SU-DHL-6 (cell line): Measurements from ENCODE around the gene EPHA3.

Experiments
- H2AFZ ChIP-seq: fragments of 200-600 bp; sonication (generic); 2 replicates; pipeline ENCODE4 v1.6.1; 2014; ENCODE audit warnings: low read depth, mild to moderate bottlenecking, moderate library complexity, mixed read lengths, antibody characterized with exemption, low read length; ENCODE audit not compliant: severe bottlenecking
- H3F3A ChIP-seq: fragments of 200-600 bp; shearing (Covaris generic); 2 replicates; pipeline ENCODE4 v1.6.0; 2016; ENCODE audit warnings: antibody characterized with exemption, mild to moderate bottlenecking; ENCODE audit not compliant: insufficient read depth
- H3K27ac ChIP-seq: fragments of 200-600 bp; sonication (generic); 2 replicates; pipeline ENCODE4 v1.5.1; 2016; ENCODE audit warnings: low read depth, mild to moderate bottlenecking, low read length, moderate library complexity, mixed read lengths
- H3K27me3 ChIP-seq: fragments of 200-600 bp; sonication (generic), shearing (Covaris generic); 2 replicates; pipeline ENCODE4 v1.6.0; 2014; ENCODE audit warnings: mild to moderate bottlenecking, low read length
- H3K36me3 ChIP-seq: fragments of 200-600 bp; sonication (generic); 2 replicates; pipeline ENCODE4 v1.6.1; 2014; ENCODE audit warnings: mild to moderate bottlenecking, low read length, mixed read lengths
- H3K4me2 ChIP-seq: fragments of 300-600, 200-600 bp; shearing (Covaris generic), sonication (generic); 2 replicates; pipeline ENCODE4 v1.6.0; 2014; ENCODE audit warnings: low read length, low read depth, mild to moderate bottlenecking; ENCODE audit not compliant: poor library complexity, severe bottlenecking
- H3K4me3 ChIP-seq: fragments of 200-600 bp; sonication (generic); 2 replicates; pipeline ENCODE4 v1.5.1; 2014; ENCODE audit warnings: antibody characterized with exemption, low read length, mild to moderate bottlenecking, mixed read lengths; ENCODE audit not compliant: insufficient read depth, poor library complexity, severe bottlenecking
- H3K79me2 ChIP-seq: fragments of 200-600 bp; sonication (generic); 2 replicates; pipeline ENCODE4 v1.6.1; 2014; ENCODE audit warnings: mild to moderate bottlenecking, low read length, moderate library complexity; ENCODE audit not compliant: insufficient read depth
- H3K9ac ChIP-seq: fragments of 200-600 bp; sonication (generic); 2 replicates; pipeline ENCODE4 v1.7.0; 2014; ENCODE audit warnings: mild to moderate bottlenecking, low read length
- H3K9me2 ChIP-seq: fragments of 200-600 bp; sonication (generic); replicated peaks from 2 replicates; pipeline ENCODE4 v1.6.1; 2014; ENCODE audit warnings: low read length; ENCODE audit not compliant: insufficient read depth
- H3K9me3 ChIP-seq: fragments of 200-600 bp; sonication (generic); 2 replicates; pipeline ENCODE4 v1.6.1; 2014; ENCODE audit warnings: low read length, mixed read lengths; ENCODE audit not compliant: insufficient read depth
- H4K20me1 ChIP-seq: fragments of 200-600 bp; sonication (generic); 2 replicates; pipeline ENCODE4 v1.6.1; 2014; ENCODE audit warnings: low read depth, mild to moderate bottlenecking, antibody characterized with exemption, low read length, moderate library complexity, mixed read lengths
- EZH2phosphoT487 ChIP-seq: fragments of 200-600 bp; sonication (generic), shearing (Covaris generic); conservative IDR thresholded peaks from 2 replicates; pipeline ENCODE4 v1.6.1; 2018; ENCODE audit warnings: mild to moderate bottlenecking, antibody characterized with exemption, low read length, moderate library complexity, mixed read lengths
- TF ChIP-seq, protein P1 (sequence below): fragments of 200-600 bp; sonication (generic); IDR thresholded peaks from one replicate; pipeline ENCODE4 v1.5.1; 2017; ENCODE audit warnings: antibody characterized with exemption, mild to moderate bottlenecking, low read length, moderate library complexity; ENCODE audit not compliant: insufficient read depth, poor library complexity, severe bottlenecking

Gene EPHA3

DNA sequence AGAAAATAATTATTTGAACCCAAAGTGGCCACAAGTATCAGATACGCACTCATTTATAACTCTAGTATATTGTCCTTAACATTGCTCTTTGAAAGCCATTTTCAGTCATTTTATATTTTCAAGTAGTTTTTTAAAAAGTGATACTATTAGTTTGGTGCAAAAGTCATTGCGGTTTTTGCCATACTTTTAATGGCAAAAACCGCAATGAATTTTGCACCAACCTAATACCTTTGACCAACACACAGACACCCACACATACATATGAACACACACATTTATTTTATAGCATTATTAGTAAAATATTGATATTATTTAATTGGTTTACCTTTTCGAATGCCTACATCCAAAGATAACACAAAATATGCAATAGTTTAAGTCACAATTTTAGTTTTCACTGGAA lies 154.3 kb downstream of the EPHA3 start:
- H2AFZ ChIP-seq, result no peak overlapping the region
- TF ChIP-seq, protein P1, sequence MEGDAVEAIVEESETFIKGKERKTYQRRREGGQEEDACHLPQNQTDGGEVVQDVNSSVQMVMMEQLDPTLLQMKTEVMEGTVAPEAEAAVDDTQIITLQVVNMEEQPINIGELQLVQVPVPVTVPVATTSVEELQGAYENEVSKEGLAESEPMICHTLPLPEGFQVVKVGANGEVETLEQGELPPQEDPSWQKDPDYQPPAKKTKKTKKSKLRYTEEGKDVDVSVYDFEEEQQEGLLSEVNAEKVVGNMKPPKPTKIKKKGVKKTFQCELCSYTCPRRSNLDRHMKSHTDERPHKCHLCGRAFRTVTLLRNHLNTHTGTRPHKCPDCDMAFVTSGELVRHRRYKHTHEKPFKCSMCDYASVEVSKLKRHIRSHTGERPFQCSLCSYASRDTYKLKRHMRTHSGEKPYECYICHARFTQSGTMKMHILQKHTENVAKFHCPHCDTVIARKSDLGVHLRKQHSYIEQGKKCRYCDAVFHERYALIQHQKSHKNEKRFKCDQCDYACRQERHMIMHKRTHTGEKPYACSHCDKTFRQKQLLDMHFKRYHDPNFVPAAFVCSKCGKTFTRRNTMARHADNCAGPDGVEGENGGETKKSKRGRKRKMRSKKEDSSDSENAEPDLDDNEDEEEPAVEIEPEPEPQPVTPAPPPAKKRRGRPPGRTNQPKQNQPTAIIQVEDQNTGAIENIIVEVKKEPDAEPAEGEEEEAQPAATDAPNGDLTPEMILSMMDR, result no peak
- TF ChIP-seq EZH2phosphoT487, result no peak
- no peak overlapping the region for H3K4me3 ChIP-seq
- H4K20me1 ChIP-seq, result no peaks in the 10 kb centered on the region
- no peak overlapping the region for H3K27ac ChIP-seq
- no peak overlapping the region for H3K9ac ChIP-seq
- no peaks in the 10 kb centered on the region for H3F3A ChIP-seq
- no peak overlapping the region for H3K4me2 ChIP-seq
- no peaks in the 10 kb centered on the region for H3K36me3 ChIP-seq
- H3K27me3 ChIP-seq, result no peaks in the 10 kb centered on the region
- H3K9me2 ChIP-seq, result no peaks in the 10 kb centered on the region
- H3K9me3 ChIP-seq, result no peaks in the 10 kb centered on the region
- no peaks in the 10 kb centered on the region for H3K79me2 ChIP-seq

DNA sequence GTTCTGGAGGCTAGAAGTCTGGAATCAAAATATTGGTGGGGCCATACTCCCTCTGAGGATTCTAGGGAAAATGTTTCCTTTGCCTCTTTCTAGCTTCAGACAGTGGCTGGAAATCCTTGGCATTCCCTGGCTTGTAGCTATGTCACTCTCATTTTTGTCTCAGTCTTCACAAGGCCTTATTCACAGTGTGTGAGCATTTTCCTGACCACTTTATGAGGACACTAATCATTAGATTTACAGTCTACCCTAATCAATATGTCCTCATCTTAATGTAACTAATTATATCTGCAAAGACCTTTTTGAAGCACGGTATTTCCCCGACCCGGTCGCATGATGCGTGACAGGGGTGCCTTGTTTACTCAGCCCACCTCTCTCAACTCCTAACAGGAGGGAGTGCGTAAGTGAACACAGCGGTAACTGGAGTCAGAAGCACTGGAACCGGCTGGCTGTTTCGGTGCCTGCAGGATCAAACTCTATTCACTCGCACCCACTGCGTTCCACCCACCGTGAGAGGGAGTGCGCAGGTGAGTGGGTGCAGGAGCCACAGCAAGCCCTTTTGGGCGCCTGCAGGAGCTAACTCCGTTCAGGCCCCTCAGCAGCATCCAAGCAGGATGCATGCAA lies 155.0 kb downstream of the EPHA3 start:
- no peaks in the 10 kb centered on the region for H3F3A ChIP-seq
- H3K27me3 ChIP-seq, result no peaks in the 10 kb centered on the region
- H3K9ac ChIP-seq, result no peak overlapping the region
- H4K20me1 ChIP-seq, result no peaks in the 10 kb centered on the region
- TF ChIP-seq EZH2phosphoT487, result no peak
- TF ChIP-seq, protein P1, result no peak
- no peak overlapping the region for H3K4me3 ChIP-seq
- H3K9me2 ChIP-seq, result no peaks in the 10 kb centered on the region
- no peaks in the 10 kb centered on the region for H3K36me3 ChIP-seq
- no peaks in the 10 kb centered on the region for H3K9me3 ChIP-seq
- no peak overlapping the region for H2AFZ ChIP-seq
- no peak overlapping the region for H3K27ac ChIP-seq
- no peaks in the 10 kb centered on the region for H3K79me2 ChIP-seq
- no peak overlapping the region for H3K4me2 ChIP-seq

DNA sequence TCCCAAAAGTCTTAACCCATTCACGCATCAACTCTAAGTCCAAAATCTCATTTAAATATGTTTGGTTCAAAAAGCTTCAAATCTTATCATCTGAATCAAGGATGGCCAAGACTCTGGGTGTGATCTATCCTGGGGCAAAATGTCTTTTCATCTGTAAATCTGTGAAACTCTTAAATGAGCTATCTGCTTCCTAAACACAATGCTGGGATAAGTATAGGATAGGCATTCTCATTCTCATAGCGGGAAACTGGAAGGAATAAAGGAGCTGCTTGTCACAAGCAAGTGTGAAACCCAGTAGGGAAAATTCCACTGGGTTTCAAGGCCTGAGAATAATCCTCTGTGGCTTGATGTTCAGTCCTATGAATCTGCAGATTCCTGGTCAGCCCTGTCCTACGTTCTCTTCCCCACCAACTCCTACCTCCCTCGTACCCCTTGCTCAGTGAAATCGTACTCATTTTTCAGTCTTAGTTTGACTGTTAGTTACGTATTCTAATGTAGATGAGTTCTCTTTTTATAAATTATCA lies 156.7 kb downstream of the EPHA3 start:
- Histone ChIP-seq H2AFZ (no peak overlapping the region), H3K4me2 (no peak overlapping the region), H3K9me2 (no peaks in the 10 kb centered on the region), H3K27me3 (no peaks in the 10 kb centered on the region), H4K20me1 (no peaks in the 10 kb centered on the region), H3F3A (no peaks in the 10 kb centered on the region), H3K9me3 (no peaks in the 10 kb centered on the region), H3K27ac (no peak overlapping the region), H3K9ac (no peak overlapping the region), H3K36me3 (no peaks in the 10 kb centered on the region), H3K4me3 (no peak overlapping the region), H3K79me2 (no peaks in the 10 kb centered on the region)
- TF ChIP-seq, protein P1, result no peak
- TF ChIP-seq EZH2phosphoT487, result no peak
